Prostate gland (tissue), 2 donors: Measurements from ENCODE around the gene RHOBTB1. TPM values are rescaled to one million over a fixed set of nuclear protein-coding genes. Genes with fewer than 3 reads are reported as not detected.

Experiments
- DNase-seq: peaks from one replicate; pipeline ENCODE4 v3.0.0-alpha.2; 2019; ENCODE audit warnings: low spot score
- H3K27ac ChIP-seq, 2 donors: fragments of 200-600 bp; sonication (generic); 2 replicates each; pipeline ENCODE4 v1.5.1; 2017 to 2019
- H3K27me3 ChIP-seq: fragments of 200-600 bp; sonication (generic); replicated peaks from 2 replicates; pipeline ENCODE4 v1.5.1; 2019; ENCODE audit not compliant: insufficient read depth
- H3K36me3 ChIP-seq, 2 donors: fragments of 200-600 bp; sonication (generic); 1 replicate in 1 of 2; 2 replicates in 1 of 2; pipeline versions ENCODE4 v1.5.1 to v1.8.1; 2017 to 2019
- H3K4me1 ChIP-seq: fragments of 200-600 bp; sonication (generic); replicated peaks from 2 replicates; pipeline ENCODE4 v1.5.1; 2019
- H3K4me3 ChIP-seq, 2 donors: fragments of 200-600 bp; sonication (generic); 2 replicates each; pipeline ENCODE4 v1.5.1; 2017 to 2019
- H3K9me3 ChIP-seq: fragments of 200-600 bp; sonication (generic); 2 replicates; pipeline ENCODE4 v1.5.1; 2017
- POLR2A ChIP-seq: fragments of 450-650 bp; IDR thresholded peaks from one replicate; pipeline ENCODE4 v1.6.1; 2016; ENCODE audit warnings: antibody characterized with exemption, mild to moderate bottlenecking
- POLR2AphosphoS5 ChIP-seq: sonication (generic); formaldehyde crosslinking; IDR thresholded peaks from one replicate; pipeline ENCODE4 v1.6.1; 2017; ENCODE audit warnings: antibody characterized with exemption
- WGBS: methylation state at CpG from one replicate; pipeline ENCODE4 v1.1.5; 2018; 5-methylcytosine and 5-hydroxymethylcytosine counted together
- intact Hi-C: fragments of 100-400 bp; cut with DNase I; formaldehyde crosslinking; loops from one replicate; pipeline ENCODE4 v1.14.2; 2022
- total RNA-seq, 2 donors: library from RNA; depleted of rRNA; stranded (reverse); fragments of >200 nt; gene quantifications; one replicate each; pipeline ENCODE4 v1.1.0, GENCODE V29; 2016
- TF ChIP-seq, protein P1 (sequence below), 4 experiments: fragments of 200-600 bp in 2 of 4; fragments of 450-650 bp in 2 of 4; sonication (generic) in 2 of 4; IDR thresholded peaks; 1 replicate in 3 of 4; 2 replicates in 1 of 4; pipeline ENCODE4 v1.5.1; 2016 to 2019; ENCODE audit warnings: antibody characterized with exemption in 4 of 4, mild to moderate bottlenecking in 2 of 4, moderate library complexity in 2 of 4

RHOBTB1 gene
- total RNA-seq, 2 donors from 2014 or later = 4.9 to 28.9 TPM

DNA sequence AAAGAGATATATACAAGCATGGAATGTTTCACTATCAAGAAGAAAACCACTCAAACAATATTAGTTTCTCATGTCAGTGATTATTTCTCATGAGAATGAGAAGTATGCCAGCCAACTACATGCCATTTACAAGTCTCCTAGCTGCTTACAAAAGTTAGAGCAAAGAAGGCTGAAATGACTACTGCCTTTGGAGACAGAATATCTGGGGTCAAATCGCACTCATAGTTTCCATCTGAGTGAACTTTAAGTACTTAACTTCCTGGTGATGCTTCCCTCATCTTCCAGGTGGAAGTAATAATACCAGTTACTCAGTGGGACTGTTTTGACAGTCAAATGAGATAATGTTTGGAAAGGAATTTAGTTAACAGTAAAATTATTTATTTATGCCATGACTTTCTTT, 42.0 kb upstream of the RHOBTB1 start:
- Histone ChIP-seq H3K36me3 (no peaks in the 10 kb centered on the region), H3K27me3 (no peaks in the 10 kb centered on the region), H3K9me3 (no peaks in the 10 kb centered on the region), H3K27ac (no peak overlapping the region), H3K4me3 (no peak overlapping the region), H3K4me1 (no peaks in the 10 kb centered on the region)
- WGBS = 94% methylated on average over 1 of the region's 1 CpG
- TF ChIP-seq, protein P1, sequence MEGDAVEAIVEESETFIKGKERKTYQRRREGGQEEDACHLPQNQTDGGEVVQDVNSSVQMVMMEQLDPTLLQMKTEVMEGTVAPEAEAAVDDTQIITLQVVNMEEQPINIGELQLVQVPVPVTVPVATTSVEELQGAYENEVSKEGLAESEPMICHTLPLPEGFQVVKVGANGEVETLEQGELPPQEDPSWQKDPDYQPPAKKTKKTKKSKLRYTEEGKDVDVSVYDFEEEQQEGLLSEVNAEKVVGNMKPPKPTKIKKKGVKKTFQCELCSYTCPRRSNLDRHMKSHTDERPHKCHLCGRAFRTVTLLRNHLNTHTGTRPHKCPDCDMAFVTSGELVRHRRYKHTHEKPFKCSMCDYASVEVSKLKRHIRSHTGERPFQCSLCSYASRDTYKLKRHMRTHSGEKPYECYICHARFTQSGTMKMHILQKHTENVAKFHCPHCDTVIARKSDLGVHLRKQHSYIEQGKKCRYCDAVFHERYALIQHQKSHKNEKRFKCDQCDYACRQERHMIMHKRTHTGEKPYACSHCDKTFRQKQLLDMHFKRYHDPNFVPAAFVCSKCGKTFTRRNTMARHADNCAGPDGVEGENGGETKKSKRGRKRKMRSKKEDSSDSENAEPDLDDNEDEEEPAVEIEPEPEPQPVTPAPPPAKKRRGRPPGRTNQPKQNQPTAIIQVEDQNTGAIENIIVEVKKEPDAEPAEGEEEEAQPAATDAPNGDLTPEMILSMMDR (IDR thresholded peaks at IDR 0.05) = no peak
- TF ChIP-seq POLR2A (no peak), POLR2AphosphoS5 (no peak)
- DNase-seq = no peak
- intact Hi-C loops = no loop called here

DNA sequence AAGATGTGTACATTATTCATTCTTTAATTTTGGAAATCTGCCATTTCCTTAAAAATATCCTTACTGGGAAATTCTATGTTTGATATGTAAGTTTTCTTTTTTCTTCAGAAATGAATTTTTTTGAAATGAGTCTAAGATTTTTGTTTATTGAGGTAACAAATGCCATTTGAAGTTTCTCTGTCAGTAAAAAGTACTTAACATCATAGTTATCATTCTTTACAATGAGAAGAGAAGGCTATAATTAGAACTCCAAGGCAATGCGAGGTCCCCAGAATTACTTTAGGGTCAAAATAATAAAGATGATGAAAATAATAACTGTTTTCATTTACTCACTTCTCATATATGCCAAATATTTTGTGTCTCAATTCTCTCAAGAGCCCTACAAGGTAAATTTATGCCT, 37.0 kb upstream of the RHOBTB1 start:
- TF ChIP-seq, protein P1 (IDR thresholded peaks at IDR 0.05) = no peak
- no peak for TF ChIP-seq POLR2AphosphoS5
- no peak for TF ChIP-seq POLR2A
- Histone ChIP-seq H3K27ac (no peak overlapping the region), H3K36me3 (no peaks in the 10 kb centered on the region), H3K27me3 (no peaks in the 10 kb centered on the region), H3K4me3 (no peak overlapping the region), H3K4me1 (no peaks in the 10 kb centered on the region), H3K9me3 (no peaks in the 10 kb centered on the region)
- intact Hi-C loops = no loop called here
- no peak for DNase-seq
- 89% methylated on average over 1 of the region's 1 CpG for WGBS

DNA sequence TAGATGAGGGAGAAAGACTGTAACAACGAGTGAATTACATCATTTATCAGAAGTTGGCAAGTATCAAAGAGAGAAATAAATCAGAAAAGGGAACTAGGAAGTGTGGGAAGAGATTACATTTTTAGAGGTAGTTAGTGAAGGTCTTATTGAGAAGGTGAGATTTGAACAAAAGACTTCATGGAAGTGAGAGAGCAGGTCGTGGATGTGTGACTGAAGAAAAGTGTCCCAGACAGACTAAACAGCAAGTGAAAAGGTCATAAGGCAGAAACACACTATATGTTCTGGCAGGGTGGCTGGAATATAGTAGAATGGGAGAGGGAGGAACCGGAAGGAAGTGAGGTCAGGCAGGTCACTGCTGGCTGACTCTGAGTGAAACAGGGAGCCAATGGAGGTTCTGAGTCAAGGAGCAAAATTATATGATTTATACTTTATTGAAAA, 35.7 kb upstream of the RHOBTB1 start:
- Histone ChIP-seq H3K4me1 (no peaks in the 10 kb centered on the region), H3K27me3 (no peaks in the 10 kb centered on the region), H3K27ac (no peak overlapping the region), H3K9me3 (no peaks in the 10 kb centered on the region), H3K36me3 (no peaks in the 10 kb centered on the region), H3K4me3 (no peak overlapping the region)
- WGBS = 85% methylated on average over 3 of the region's 3 CpGs
- DNase-seq = no peak
- TF ChIP-seq POLR2AphosphoS5 (no peak), POLR2A (no peak)
- TF ChIP-seq, protein P1 (IDR thresholded peaks at IDR 0.05) = no peak
- intact Hi-C loops = no loop called here

DNA sequence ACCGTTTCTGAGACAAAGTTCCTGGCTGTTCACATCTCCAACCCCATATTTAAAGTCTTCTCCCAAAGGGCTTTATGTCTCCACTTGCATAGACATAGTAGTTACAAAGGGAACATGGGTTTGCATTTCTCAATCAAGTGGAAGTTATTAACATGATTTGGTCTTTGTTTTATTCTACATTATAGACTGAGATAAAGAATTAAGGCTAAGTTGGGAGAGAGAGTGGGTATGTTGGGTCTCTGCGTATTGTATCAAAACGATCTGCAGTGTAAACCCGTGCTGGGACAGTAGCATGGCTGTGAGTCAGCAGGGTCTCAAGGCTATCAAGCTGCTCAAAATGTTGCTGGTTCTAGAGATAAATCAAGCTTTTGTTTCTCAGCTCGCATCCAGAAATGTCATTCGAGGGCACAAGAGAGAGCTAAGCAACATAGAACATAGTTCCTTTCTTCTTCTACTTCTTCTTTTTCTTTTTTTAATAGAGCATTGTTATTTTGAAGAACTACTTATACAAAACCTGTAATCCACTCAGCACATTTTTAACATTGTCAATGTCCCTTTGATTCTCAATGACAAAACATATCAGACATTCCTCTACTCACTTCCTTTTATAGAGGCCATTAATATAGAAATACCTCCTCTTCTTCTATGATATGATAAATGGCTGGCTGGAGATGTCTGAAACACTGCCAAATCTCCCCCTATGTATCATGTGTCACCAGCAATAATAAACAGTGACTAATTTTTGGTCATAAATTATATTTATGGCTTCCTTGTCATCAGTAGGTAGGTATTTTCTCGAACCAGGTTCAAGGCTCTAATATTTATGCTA, 34.5 kb upstream of the RHOBTB1 start:
- Histone ChIP-seq H3K27me3 (no peaks in the 10 kb centered on the region), H3K9me3 (no peaks in the 10 kb centered on the region), H3K4me1 (no peaks in the 10 kb centered on the region), H3K27ac (no peak overlapping the region), H3K36me3 (no peaks in the 10 kb centered on the region), H3K4me3 (no peak overlapping the region)
- no peak for DNase-seq
- WGBS = 61% methylated on average over 7 of the region's 7 CpGs
- TF ChIP-seq POLR2AphosphoS5 (no peak), POLR2A (no peak)
- TF ChIP-seq, protein P1 (IDR thresholded peaks at IDR 0.05) = no peak
- intact Hi-C loops = no loop called here
